Umbilical cord (tissue), 2 donors: Measurements from ENCODE around the gene DHPS. TPM values are rescaled to one million over a fixed set of nuclear protein-coding genes. Genes with fewer than 3 reads are reported as not detected.

Experiments used
- DNase-seq: peaks from one replicate; pipeline ENCODE4 v3.0.0-alpha.2; 2015; ENCODE audit warnings: low spot score
- total RNA-seq: library from RNA; depleted of rRNA; stranded (reverse); fragments of >200 nt; gene quantifications from one replicate; pipeline ENCODE4 v1.2.3, GENCODE V29; 2014; ENCODE audit warnings: low replicate concordance; ENCODE audit not compliant: insufficient read depth

DHPS gene
- total RNA-seq, 1 donor from 2014 or later = 36.4 TPM

- DNase-seq = no peak
Measured at GRCh38 chr19:12675399-12675798, 6.3 kb downstream of the DHPS start.

- DNase-seq = no peak
Measured at GRCh38 chr19:12672744-12673143, 8.9 kb downstream of the DHPS start.

- no peak for DNase-seq
Measured at GRCh38 chr19:12670159-12670928, 11.3 kb downstream of the DHPS start.

GRCh38 chr19:12669270-12670158, 12.2 kb downstream of the DHPS start:
- DNase-seq = peak; percentile 89

- DNase-seq = peak; percentile 69
Measured at GRCh38 chr19:12668932-12669269, 12.8 kb downstream of the DHPS start.

GRCh38 chr19:12668346-12668745, 13.3 kb downstream of the DHPS start:
- no peak for DNase-seq

- no peak for DNase-seq
Measured at GRCh38 chr19:12667731-12668302, 13.9 kb downstream of the DHPS start.

- DNase-seq = peak; percentile 82
Measured at GRCh38 chr19:12666265-12667048, 15.2 kb downstream of the DHPS start, which contains the start of the genes MAN2B1 and WDR83. MAN2B1 (minus strand) TSS chr19:12666742; CDS start chr19:12666701, 41 bp downstream. WDR83 (plus strand) TSS chr19:12666807; CDS start chr19:12669791, 2,984 bp downstream.

GRCh38 chr19:12665671-12666264, 15.9 kb downstream of the DHPS start:
- DNase-seq = no peak

GRCh38 chr19:12665281-12665573, 16.5 kb downstream of the DHPS start:
- peak; percentile 44 for DNase-seq

GRCh38 chr19:12664406-12665280, 17.0 kb downstream of the DHPS start:
- DNase-seq = no peak

GRCh38 chr19:12660980-12661379, 20.7 kb downstream of the DHPS start:
- DNase-seq = no peak

- DNase-seq = no peak
Measured at GRCh38 chr19:12657966-12658365, 23.7 kb downstream of the DHPS start.

- no peak for DNase-seq
Measured at GRCh38 chr19:12656899-12657571, 24.6 kb downstream of the DHPS start.

GRCh38 chr19:12655546-12655945, 26.1 kb downstream of the DHPS start:
- no peak for DNase-seq

- DNase-seq = no peak
Measured at GRCh38 chr19:12652219-12652618, 29.5 kb downstream of the DHPS start.

- no peak for DNase-seq
Measured at GRCh38 chr19:12649941-12650340, 31.7 kb downstream of the DHPS start.

- no peak for DNase-seq
Measured at GRCh38 chr19:12648088-12648487, 33.6 kb downstream of the DHPS start.

- DNase-seq = no peak
Measured at GRCh38 chr19:12647490-12648071, 34.1 kb downstream of the DHPS start.
